WTC11 (cell line): ENCODE measurements around the gene SYCP2. TPM values are rescaled to one million over a fixed set of nuclear protein-coding genes. Genes with fewer than 3 reads are reported as not detected.

Experiments
- ATAC-seq: fragments of 200-7000 bp; cut with Tn5 transposase; 2 replicates; pipeline ENCODE4 v1.10.0; 2021; ENCODE audit warnings: mild to moderate bottlenecking, moderate library complexity
- CTCF ChIA-PET: fragments of 300-600 bp; sonication (Branson Sonifier 250); formaldehyde crosslinking; loops from one replicate; lab custom pipeline; 2021; ENCODE audit warnings: antibody characterized with exemption; lab: Charles Lee
- POLR2A ChIA-PET: fragments of 350-600 bp; sonication (Branson Sonifier 250); formaldehyde crosslinking; loops from one replicate; lab custom pipeline; 2021; ENCODE audit warnings: antibody characterized with exemption; lab: Charles Lee
- DNase-seq: peaks from one replicate; pipeline ENCODE4 v3.0.0; 2021; ENCODE audit warnings: low spot score
- H3K27ac Mint-ChIP-seq: 2 replicates; pipeline ENCODE4 v1.8.0; 2021; ENCODE audit warnings: mixed read lengths
- H3K27me3 Mint-ChIP-seq: 2 replicates; pipeline ENCODE4 v1.8.0; 2021; ENCODE audit warnings: low read depth, mild to moderate bottlenecking, moderate library complexity, mixed read lengths
- H3K36me3 Mint-ChIP-seq: 2 replicates; pipeline ENCODE4 v1.8.0; 2021; ENCODE audit warnings: mixed read lengths
- H3K4me1 Mint-ChIP-seq: 2 replicates; pipeline ENCODE4 v1.8.0; 2022; ENCODE audit warnings: mixed read lengths
- H3K4me3 Mint-ChIP-seq: 2 replicates; pipeline ENCODE4 v1.8.0; 2021; ENCODE audit warnings: mild to moderate bottlenecking, moderate library complexity, mixed read lengths
- H3K9me3 Mint-ChIP-seq: 2 replicates; pipeline ENCODE4 v1.8.0; 2021; ENCODE audit warnings: mixed read lengths
- AFF4 ChIP-seq: sonication (generic); formaldehyde crosslinking; IDR thresholded peaks from 2 replicates; pipeline ENCODE4 v1.8.1; 2023; ENCODE audit warnings: mild to moderate bottlenecking, missing genetic modification reagents, borderline replicate concordance
- ATF3 ChIP-seq: sonication (generic); formaldehyde crosslinking; conservative IDR thresholded peaks from 2 replicates; pipeline ENCODE4 v1.8.1; 2022; ENCODE audit warnings: mild to moderate bottlenecking, missing genetic modification reagents
- CDX4 ChIP-seq: fragments of 250-450 bp; sonication (Bioruptor Pico); IDR thresholded peaks from 2 replicates; pipeline ENCODE4 v1.9.0; 2021; ENCODE audit warnings: moderate library complexity, mild to moderate bottlenecking, inconsistent platforms, borderline replicate concordance
- ESRRA ChIP-seq: sonication (generic); formaldehyde crosslinking; IDR thresholded peaks from 2 replicates; pipeline ENCODE4 v1.8.1; 2022; ENCODE audit warnings: mild to moderate bottlenecking, missing genetic modification reagents, borderline replicate concordance
- GRHL2 ChIP-seq: fragments of 250-450 bp; sonication (Bioruptor Pico); IDR thresholded peaks from 2 replicates; pipeline ENCODE4 v1.8.0; 2022; ENCODE audit warnings: mild to moderate bottlenecking, moderate library complexity; ENCODE audit not compliant: insufficient replicate concordance, severe bottlenecking
- GTF2I ChIP-seq: fragments of 250-450 bp; sonication (Bioruptor Pico); conservative IDR thresholded peaks from 2 replicates; pipeline ENCODE4 v1.4.0; 2021; ENCODE audit warnings: mild to moderate bottlenecking
- IRF2 ChIP-seq: sonication (generic); formaldehyde crosslinking; IDR thresholded peaks from 2 replicates; pipeline ENCODE4 v1.8.0; 2022; ENCODE audit warnings: low read depth, missing genetic modification reagents, borderline replicate concordance
- JUN ChIP-seq: sonication (generic); formaldehyde crosslinking; IDR thresholded peaks from 2 replicates; pipeline ENCODE4 v1.8.0; 2023; ENCODE audit warnings: mild to moderate bottlenecking, missing genetic modification reagents
- MAX ChIP-seq: sonication (generic); formaldehyde crosslinking; IDR thresholded peaks from 2 replicates; pipeline ENCODE4 v1.8.0; 2022; ENCODE audit warnings: mild to moderate bottlenecking, missing genetic modification reagents
- MLX ChIP-seq: sonication (generic); formaldehyde crosslinking; IDR thresholded peaks from 2 replicates; pipeline ENCODE4 v1.8.1; 2023; ENCODE audit warnings: mild to moderate bottlenecking, missing genetic modification reagents, moderate library complexity
- NR1H2 ChIP-seq: sonication (generic); formaldehyde crosslinking; IDR thresholded peaks from 2 replicates; pipeline ENCODE4 v1.9.0; 2021; ENCODE audit warnings: mild to moderate bottlenecking, moderate library complexity, missing genetic modification reagents
- NR2C2 ChIP-seq: sonication (generic); formaldehyde crosslinking; IDR thresholded peaks from 2 replicates; pipeline ENCODE4 v1.8.0; 2022; ENCODE audit warnings: mild to moderate bottlenecking, missing genetic modification reagents
- NR3C1 ChIP-seq: sonication (generic); formaldehyde crosslinking; conservative IDR thresholded peaks from 2 replicates; pipeline ENCODE4 v1.8.1; 2023; ENCODE audit warnings: low read depth, mild to moderate bottlenecking, missing genetic modification reagents
- RELA ChIP-seq: sonication (generic); formaldehyde crosslinking; IDR thresholded peaks from 2 replicates; pipeline ENCODE4 v1.8.1; 2022; ENCODE audit warnings: missing genetic modification reagents, mild to moderate bottlenecking, borderline replicate concordance
- TCF7 ChIP-seq: sonication (generic); formaldehyde crosslinking; IDR thresholded peaks from 2 replicates; pipeline ENCODE4 v1.8.0; 2022; ENCODE audit warnings: mild to moderate bottlenecking, low read depth, missing genetic modification reagents, moderate library complexity
- TEAD4 ChIP-seq: sonication (generic); formaldehyde crosslinking; IDR thresholded peaks from 2 replicates; pipeline ENCODE4 v1.8.0; 2022; ENCODE audit warnings: mild to moderate bottlenecking, missing genetic modification reagents
- USF2 ChIP-seq: sonication (generic); formaldehyde crosslinking; IDR thresholded peaks from 2 replicates; pipeline ENCODE4 v1.8.1; 2023; ENCODE audit warnings: mild to moderate bottlenecking, missing genetic modification reagents, moderate library complexity
- ZNF281 ChIP-seq: sonication (generic); formaldehyde crosslinking; IDR thresholded peaks from 2 replicates; pipeline ENCODE4 v1.8.0; 2023; ENCODE audit warnings: mild to moderate bottlenecking, missing genetic modification reagents
- ZNF423 ChIP-seq: fragments of 250-450 bp; sonication (Bioruptor Pico); IDR thresholded peaks from 2 replicates; pipeline ENCODE4 v2.1.2; 2022; ENCODE audit warnings: mild to moderate bottlenecking, moderate library complexity
- total RNA-seq: library from RNA; stranded (reverse); gene quantifications from 3 replicates; pipeline ENCODE4 v1.2.3, GENCODE V29; 2021

SYCP2 gene
- total RNA-seq, 1 experiment from 2014 or later: 0.31 TPM

- H3K4me3 Mint-ChIP-seq: no peak overlapping the region
- H3K36me3 Mint-ChIP-seq: no peaks in the 10 kb centered on the region
- ATAC-seq: no peak
- POLR2A ChIA-PET: no interaction called here
- CTCF ChIA-PET: interaction anchor here (1.3 kb wide), 1 partner anchor 17 kb away, joined by 3 read pairs; no protein-coding TSS in a partner anchor
- no peak overlapping the region for H3K27ac Mint-ChIP-seq
- H3K4me1 Mint-ChIP-seq: no peaks in the 10 kb centered on the region
- no peaks in the 10 kb centered on the region for H3K9me3 Mint-ChIP-seq
- no peak for TF ChIP-seq ESRRA (CRISPR knock-in tag)
- no peak for TF ChIP-seq GRHL2 (CRISPR knock-in tag)
- no peak for TF ChIP-seq USF2 (CRISPR knock-in tag)
- peaks cover 68% of the 10 kb centered on the region for H3K27me3 Mint-ChIP-seq
- no peak for DNase-seq
Measured at GRCh38 chr20:59866338-59866737, 67.1 kb downstream of the SYCP2 start.

GRCh38 chr20:59864726-59865125, 68.7 kb downstream of the SYCP2 start:
- ATAC-seq (no peak), DNase-seq (no peak)
- TF ChIP-seq NR3C1 (CRISPR knock-in tag) (no peak), MAX (no peak)
- ChIA-PET POLR2A (no interaction called here), CTCF (interaction anchor here (2.1 kb wide), 1 partner anchor 15 kb away, joined by 9 read pairs; no protein-coding TSS in a partner anchor)
- no peak overlapping the region for H3K27ac Mint-ChIP-seq
- no peak overlapping the region for H3K4me3 Mint-ChIP-seq
- H3K4me1 Mint-ChIP-seq: no peaks in the 10 kb centered on the region
- H3K27me3 Mint-ChIP-seq: peaks cover 66% of the 10 kb centered on the region
- H3K9me3 Mint-ChIP-seq: no peaks in the 10 kb centered on the region
- H3K36me3 Mint-ChIP-seq: no peaks in the 10 kb centered on the region

GRCh38 chr20:59863058-59863457, 70.4 kb downstream of the SYCP2 start:
- H3K4me1 Mint-ChIP-seq: no peaks in the 10 kb centered on the region
- no peak overlapping the region for H3K4me3 Mint-ChIP-seq
- H3K27ac Mint-ChIP-seq: no peak overlapping the region
- no peak for ATAC-seq
- ChIA-PET CTCF (interaction anchor here (2.1 kb wide), 1 partner anchor 13 kb away, joined by 9 read pairs; no protein-coding TSS in a partner anchor), POLR2A (no interaction called here)
- no peak for DNase-seq
- H3K36me3 Mint-ChIP-seq: no peaks in the 10 kb centered on the region
- peaks cover 68% of the 10 kb centered on the region for H3K27me3 Mint-ChIP-seq
- H3K9me3 Mint-ChIP-seq: peaks cover 14% of the 10 kb centered on the region
- no peak for TF ChIP-seq IRF2 (CRISPR knock-in tag)
- no peak for TF ChIP-seq AFF4
- no peak for TF ChIP-seq ZNF281 (CRISPR knock-in tag)
- TF ChIP-seq NR2C2: no peak
- TF ChIP-seq MLX (CRISPR knock-in tag): no peak
- TF ChIP-seq GTF2I (CRISPR knock-in tag): no peak
- no peak for TF ChIP-seq TEAD4 (CRISPR knock-in tag)
- no peak for TF ChIP-seq ATF3 (CRISPR knock-in tag)
- no peak for TF ChIP-seq JUN (CRISPR knock-in tag)
- TF ChIP-seq NR1H2 (CRISPR knock-in tag): no peak
- TF ChIP-seq USF2 (CRISPR knock-in tag): no peak
- no peak for TF ChIP-seq CDX4
- no peak for TF ChIP-seq TCF7 (CRISPR knock-in tag)
- no peak for TF ChIP-seq RELA (CRISPR knock-in tag)
- TF ChIP-seq ZNF423: no peak
